Measurements from ENCODE around the gene RGS8.

Gene RGS8

DNA sequence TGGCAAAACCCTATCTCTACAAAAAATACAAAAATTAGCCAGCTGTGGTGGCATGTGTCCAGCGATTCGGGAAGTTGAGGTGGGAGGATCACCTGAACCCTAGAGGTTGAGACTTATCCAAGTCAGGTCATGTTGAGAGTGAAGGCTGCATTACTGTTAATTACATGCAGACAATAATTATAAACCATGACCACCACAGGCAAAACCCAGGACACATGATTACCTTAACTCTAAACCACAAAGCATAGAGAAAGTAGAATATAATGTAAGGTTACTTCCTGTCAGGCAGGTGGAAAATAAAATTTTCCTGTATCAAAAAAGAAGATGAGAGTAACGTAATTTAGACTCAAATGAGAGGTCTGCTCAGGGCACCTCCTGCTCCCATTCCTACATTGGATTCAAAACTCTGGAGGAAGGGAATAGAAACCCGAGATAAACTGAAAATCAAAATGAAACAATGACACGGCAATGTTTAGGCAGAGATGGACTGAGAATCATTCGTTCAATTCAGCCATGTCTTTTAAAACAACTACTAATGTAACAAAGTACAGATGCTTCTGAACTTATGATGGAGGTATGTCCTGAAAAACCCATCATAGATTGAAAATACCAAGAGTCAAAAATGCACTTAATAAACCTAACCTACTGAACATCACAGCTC lies 33.6 kb downstream of the RGS8 start:
- no peaks in the 10 kb centered on the region for H3K9me3 ChIP-seq (ENCODE audit: control insufficient read depth, low read depth, low read length)
- H3K4me1 ChIP-seq (ENCODE audit: control insufficient read depth, low read depth, low read length), result no peaks in the 10 kb centered on the region
- H3K9ac ChIP-seq (ENCODE audit: low read length), result no peak overlapping the region
- no peaks in the 10 kb centered on the region for H3K27me3 ChIP-seq (ENCODE audit: control insufficient read depth, insufficient read depth, low read length)
- no peak overlapping the region for H3K4me3 ChIP-seq (ENCODE audit: low read length)
- no peak overlapping the region for H3K27ac ChIP-seq (ENCODE audit: low read length)
- H3K36me3 ChIP-seq (ENCODE audit: control insufficient read depth, low read depth, low read length), result no peaks in the 10 kb centered on the region

DNA sequence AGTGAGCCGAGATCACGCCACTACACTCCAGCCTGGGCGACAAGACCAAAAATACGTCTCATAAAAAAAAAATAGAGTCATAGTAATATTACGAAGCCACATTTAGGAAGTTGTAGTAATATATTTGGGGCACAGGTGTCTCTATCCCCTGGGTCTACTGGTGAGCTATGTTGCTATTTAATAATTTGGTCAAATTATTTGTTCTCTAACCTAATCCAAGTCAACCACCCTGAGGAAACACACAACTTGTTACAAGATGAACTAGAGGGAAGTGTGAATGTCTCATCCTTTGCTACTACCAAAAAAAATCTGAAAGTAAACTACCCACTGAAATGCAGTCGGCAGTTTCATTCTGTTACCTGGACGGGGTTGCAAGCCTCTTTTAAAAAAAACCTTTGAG lies 35.3 kb downstream of the RGS8 start:
- no peaks in the 10 kb centered on the region for H3K4me1 ChIP-seq (ENCODE audit: control insufficient read depth, low read depth, low read length)
- H3K4me3 ChIP-seq (ENCODE audit: low read length), result no peak overlapping the region
- H3K27me3 ChIP-seq (ENCODE audit: control insufficient read depth, insufficient read depth, low read length), result no peaks in the 10 kb centered on the region
- no peaks in the 10 kb centered on the region for H3K36me3 ChIP-seq (ENCODE audit: control insufficient read depth, low read depth, low read length)
- no peak overlapping the region for H3K27ac ChIP-seq (ENCODE audit: low read length)
- H3K9me3 ChIP-seq (ENCODE audit: control insufficient read depth, low read depth, low read length), result no peaks in the 10 kb centered on the region
- no peak overlapping the region for H3K9ac ChIP-seq (ENCODE audit: low read length)

GRCh38 chr1:182646739-182647138 lies 37.6 kb downstream of the RGS8 start:
- no peak overlapping the region for H3K27ac ChIP-seq (ENCODE audit: low read length)
- no peaks in the 10 kb centered on the region for H3K9me3 ChIP-seq (ENCODE audit: control insufficient read depth, low read depth, low read length)
- no peaks in the 10 kb centered on the region for H3K36me3 ChIP-seq (ENCODE audit: control insufficient read depth, low read depth, low read length)
- H3K27me3 ChIP-seq (ENCODE audit: control insufficient read depth, insufficient read depth, low read length), result no peaks in the 10 kb centered on the region
- no peak overlapping the region for H3K9ac ChIP-seq (ENCODE audit: low read length)
- no peak overlapping the region for H3K4me3 ChIP-seq (ENCODE audit: low read length)
- H3K4me1 ChIP-seq (ENCODE audit: control insufficient read depth, low read depth, low read length), result no peaks in the 10 kb centered on the region

DNA sequence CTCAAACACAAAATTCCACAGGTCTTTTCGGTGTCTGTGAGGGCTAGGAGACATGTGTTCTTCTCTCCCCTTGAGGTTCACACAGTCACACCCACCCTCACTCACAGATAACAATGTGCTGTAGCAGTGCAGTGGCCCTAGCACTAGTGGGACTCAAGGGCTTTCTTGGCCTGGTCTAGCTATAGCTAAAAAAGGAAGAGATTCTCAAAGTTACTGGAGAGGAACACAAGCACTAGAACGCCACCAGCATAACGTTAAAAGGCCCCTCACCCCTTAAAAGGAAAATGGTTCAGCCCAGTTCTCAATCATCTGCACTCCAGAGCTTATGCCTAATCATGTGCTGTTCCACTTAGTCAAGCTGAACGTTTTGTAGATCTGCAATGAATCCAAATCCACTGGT lies 39.5 kb downstream of the RGS8 start:
- H3K4me1 ChIP-seq (ENCODE audit: control insufficient read depth, low read depth, low read length), result no peaks in the 10 kb centered on the region
- no peaks in the 10 kb centered on the region for H3K27me3 ChIP-seq (ENCODE audit: control insufficient read depth, insufficient read depth, low read length)
- no peak overlapping the region for H3K4me3 ChIP-seq (ENCODE audit: low read length)
- H3K36me3 ChIP-seq (ENCODE audit: control insufficient read depth, low read depth, low read length), result no peaks in the 10 kb centered on the region
- no peak overlapping the region for H3K27ac ChIP-seq (ENCODE audit: low read length)
- no peaks in the 10 kb centered on the region for H3K9me3 ChIP-seq (ENCODE audit: control insufficient read depth, low read depth, low read length)
- H3K9ac ChIP-seq (ENCODE audit: low read length), result no peak overlapping the region

DNA sequence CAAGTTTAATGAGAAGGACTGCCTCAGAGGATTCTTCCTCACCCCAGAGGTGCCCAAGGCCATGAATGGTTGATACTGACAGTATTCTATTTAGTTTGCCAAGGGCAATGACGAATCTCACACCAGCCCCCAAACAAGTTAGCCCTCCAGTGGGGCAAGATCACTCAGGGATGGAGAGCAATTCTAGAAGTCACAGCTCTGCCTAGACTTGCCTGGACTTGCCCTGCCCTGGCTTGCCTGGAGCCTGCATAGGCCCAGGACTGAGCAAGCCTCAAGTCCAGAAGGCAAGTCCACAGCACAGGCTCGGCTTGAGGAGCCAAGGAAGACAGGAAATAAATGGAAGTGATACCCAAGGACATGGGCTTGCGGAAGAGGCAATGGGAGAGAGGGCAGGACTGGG lies 40.7 kb downstream of the RGS8 start:
- no peaks in the 10 kb centered on the region for H3K27me3 ChIP-seq (ENCODE audit: control insufficient read depth, insufficient read depth, low read length)
- no peak overlapping the region for H3K27ac ChIP-seq (ENCODE audit: low read length)
- no peaks in the 10 kb centered on the region for H3K4me1 ChIP-seq (ENCODE audit: control insufficient read depth, low read depth, low read length)
- no peaks in the 10 kb centered on the region for H3K36me3 ChIP-seq (ENCODE audit: control insufficient read depth, low read depth, low read length)
- H3K9ac ChIP-seq (ENCODE audit: low read length), result no peak overlapping the region
- H3K4me3 ChIP-seq (ENCODE audit: low read length), result no peak overlapping the region
- no peaks in the 10 kb centered on the region for H3K9me3 ChIP-seq (ENCODE audit: control insufficient read depth, low read depth, low read length)

- Histone ChIP-seq H3K4me1 (ENCODE audit: control insufficient read depth, low read depth, low read length) (no peaks in the 10 kb centered on the region), H3K4me3 (ENCODE audit: low read length) (no peak overlapping the region), H3K27ac (ENCODE audit: low read length) (no peak overlapping the region), H3K36me3 (ENCODE audit: control insufficient read depth, low read depth, low read length) (no peaks in the 10 kb centered on the region), H3K27me3 (ENCODE audit: control insufficient read depth, insufficient read depth, low read length) (no peaks in the 10 kb centered on the region), H3K9me3 (ENCODE audit: control insufficient read depth, low read depth, low read length) (no peaks in the 10 kb centered on the region), H3K9ac (ENCODE audit: low read length) (no peak overlapping the region)
Observed at GRCh38 chr1:182642461-182642860, 41.9 kb downstream of the RGS8 start.

- Histone ChIP-seq H3K27me3 (ENCODE audit: control insufficient read depth, insufficient read depth, low read length) (no peaks in the 10 kb centered on the region), H3K27ac (ENCODE audit: low read length) (no peak overlapping the region), H3K4me3 (ENCODE audit: low read length) (no peak overlapping the region), H3K4me1 (ENCODE audit: control insufficient read depth, low read depth, low read length) (no peaks in the 10 kb centered on the region), H3K9me3 (ENCODE audit: control insufficient read depth, low read depth, low read length) (no peaks in the 10 kb centered on the region), H3K9ac (ENCODE audit: low read length) (no peak overlapping the region), H3K36me3 (ENCODE audit: control insufficient read depth, low read depth, low read length) (no peaks in the 10 kb centered on the region)
Observed at GRCh38 chr1:182641561-182641960, 42.8 kb downstream of the RGS8 start.

DNA sequence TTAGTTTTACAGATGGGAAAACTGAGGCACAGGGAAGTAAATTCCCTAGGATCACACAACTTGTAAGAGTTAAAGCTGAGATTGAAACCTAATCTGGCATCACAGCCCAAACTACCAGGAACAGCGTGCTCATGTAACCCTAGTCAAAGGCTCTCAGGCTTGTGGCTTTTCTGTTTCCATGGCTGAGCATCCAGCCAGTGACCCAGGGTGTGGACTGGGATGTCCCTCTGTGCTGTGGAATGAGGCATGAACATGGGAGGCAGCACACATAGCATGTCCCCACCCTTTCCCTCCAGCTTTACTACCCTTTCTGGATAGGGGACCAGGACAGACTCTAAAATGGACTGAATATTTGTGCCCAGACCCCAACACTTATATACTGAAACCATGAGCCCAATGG lies 45.1 kb downstream of the RGS8 start:
- no peaks in the 10 kb centered on the region for H3K36me3 ChIP-seq (ENCODE audit: control insufficient read depth, low read depth, low read length)
- H3K27ac ChIP-seq (ENCODE audit: low read length), result no peak overlapping the region
- H3K9me3 ChIP-seq (ENCODE audit: control insufficient read depth, low read depth, low read length), result no peaks in the 10 kb centered on the region
- H3K9ac ChIP-seq (ENCODE audit: low read length), result no peak overlapping the region
- no peak overlapping the region for H3K4me3 ChIP-seq (ENCODE audit: low read length)
- no peaks in the 10 kb centered on the region for H3K27me3 ChIP-seq (ENCODE audit: control insufficient read depth, insufficient read depth, low read length)
- no peaks in the 10 kb centered on the region for H3K4me1 ChIP-seq (ENCODE audit: control insufficient read depth, low read depth, low read length)

DNA sequence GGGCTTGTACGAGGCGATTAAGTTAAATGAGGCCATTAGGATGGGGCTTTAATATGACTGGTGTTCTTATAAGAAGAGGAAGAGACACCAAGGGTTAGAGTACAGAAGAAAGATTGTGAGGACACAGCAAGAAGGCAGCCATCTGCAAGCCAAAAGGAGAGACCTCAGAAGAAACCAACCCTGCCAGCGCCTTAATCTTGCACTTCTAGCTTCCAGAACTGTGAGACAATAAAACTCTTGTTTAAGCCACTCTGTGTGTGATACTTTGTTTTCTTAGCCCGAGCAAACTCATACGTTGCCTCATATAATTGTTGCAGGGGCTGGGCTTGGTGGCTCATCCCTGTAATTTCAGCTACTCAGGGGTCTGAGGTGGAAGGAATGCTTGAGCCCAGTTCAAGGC lies 46.6 kb downstream of the RGS8 start:
- Histone ChIP-seq H3K9me3 (ENCODE audit: control insufficient read depth, low read depth, low read length) (no peaks in the 10 kb centered on the region), H3K4me3 (ENCODE audit: low read length) (no peak overlapping the region), H3K9ac (ENCODE audit: low read length) (no peak overlapping the region), H3K27me3 (ENCODE audit: control insufficient read depth, insufficient read depth, low read length) (no peaks in the 10 kb centered on the region), H3K4me1 (ENCODE audit: control insufficient read depth, low read depth, low read length) (peaks cover 10% of the 10 kb centered on the region), H3K27ac (ENCODE audit: low read length) (no peak overlapping the region), H3K36me3 (ENCODE audit: control insufficient read depth, low read depth, low read length) (no peaks in the 10 kb centered on the region)

- Histone ChIP-seq H3K36me3 (ENCODE audit: control insufficient read depth, low read depth, low read length) (no peaks in the 10 kb centered on the region), H3K27me3 (ENCODE audit: control insufficient read depth, insufficient read depth, low read length) (no peaks in the 10 kb centered on the region), H3K9ac (ENCODE audit: low read length) (no peak overlapping the region), H3K4me3 (ENCODE audit: low read length) (no peak overlapping the region), H3K4me1 (ENCODE audit: control insufficient read depth, low read depth, low read length) (peaks cover 14% of the 10 kb centered on the region), H3K9me3 (ENCODE audit: control insufficient read depth, low read depth, low read length) (no peaks in the 10 kb centered on the region), H3K27ac (ENCODE audit: low read length) (no peak overlapping the region)
Observed at GRCh38 chr1:182635871-182636270, 48.5 kb downstream of the RGS8 start.
